ENCODE measurements around the gene ABTB1.

- TF ChIP-seq FOXM1 (IDR thresholded peaks at IDR 0.05; ENCODE audit: borderline replicate concordance, low read depth) (no peak), REST (IDR thresholded peaks at IDR 0.05; ENCODE audit: low read depth) (no peak), USF1 (IDR thresholded peaks at IDR 0.05) (no peak), EP300 (IDR thresholded peaks at IDR 0.05; ENCODE audit: borderline replicate concordance) (no peak), EGR1 (IDR thresholded peaks at IDR 0.05) (no peak), RAD21 (IDR thresholded peaks at IDR 0.05; ENCODE audit: low read depth) (no peak), TAF1 (IDR thresholded peaks at IDR 0.05; ENCODE audit: low read depth) (no peak)
Measured at GRCh38 chr3:127663151-127663550, 9.6 kb upstream of the ABTB1 start.
